Fibroblast of pulmonary artery (primary cell): ENCODE results near the gene POPDC2.

ENCODE experiments used
- DNase-seq: peaks from one replicate; pipeline ENCODE4 v3.0.0-alpha.2; 2010; ENCODE audit warnings: low read depth
- H3K4me3 ChIP-seq: replicated peaks from 2 replicates; pipeline ENCODE4 v1.5.1; 2011; ENCODE audit warnings: low read depth, mild to moderate bottlenecking, control low read depth, low read length, moderate library complexity
- CTCF ChIP-seq: IDR thresholded peaks from 2 replicates; pipeline ENCODE4 v1.5.1; 2011; ENCODE audit warnings: mild to moderate bottlenecking, control low read depth, low read length, inconsistent platforms; ENCODE audit errors: missing control alignments

Gene POPDC2

DNA sequence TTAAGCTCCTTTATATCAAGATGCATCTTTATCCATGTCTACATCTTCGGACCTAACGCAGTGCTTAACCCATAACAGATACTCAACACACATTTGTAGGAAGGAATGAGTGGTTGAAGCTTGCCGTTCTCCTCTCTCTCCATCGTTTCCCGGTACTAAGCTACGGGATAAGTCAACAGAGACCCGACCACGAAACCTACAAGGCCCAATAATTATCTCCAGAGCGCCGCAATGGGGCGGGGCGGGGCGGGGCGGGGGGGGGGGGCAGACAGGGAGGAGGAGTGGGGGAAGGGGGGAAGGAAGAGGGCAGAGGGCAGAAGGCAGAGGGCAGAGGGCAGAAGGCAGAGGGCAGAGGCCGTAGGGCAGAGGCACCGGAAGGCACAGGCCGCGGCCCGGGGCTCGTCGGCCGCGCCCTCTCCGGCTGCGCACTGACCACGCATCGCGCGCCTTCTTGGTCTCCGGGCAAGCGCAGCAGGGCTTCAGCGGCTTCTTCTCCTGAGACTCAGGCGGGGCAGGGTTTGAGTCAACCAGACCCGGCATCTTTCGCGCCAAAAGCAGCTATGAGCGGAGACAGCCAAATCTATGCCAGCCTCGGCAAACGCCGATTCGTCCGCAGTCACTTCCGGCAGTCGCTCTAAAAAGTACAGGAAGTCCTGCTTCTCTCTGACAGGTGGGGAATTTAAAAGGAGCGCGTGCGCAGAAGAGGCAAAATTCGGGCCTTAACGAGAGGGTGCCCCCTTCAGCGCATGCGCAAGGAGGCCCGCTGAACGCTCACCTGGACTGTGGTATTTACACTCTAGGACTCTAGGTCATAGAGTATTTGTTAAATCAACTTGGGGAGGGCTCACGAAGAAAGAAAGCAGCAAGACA is 16.6 kb upstream of the POPDC2 start, which contains the start of gene COX17:
COX17 (minus strand) TSS at position 636 of the 870 bp plus-strand sequence; CDS start at position 540, 96 bp downstream.
- DNase-seq = peak; percentile 97
- no peak for TF ChIP-seq CTCF
- peak within 1 kb of the TSS; percentile 71 for H3K4me3 ChIP-seq

DNA sequence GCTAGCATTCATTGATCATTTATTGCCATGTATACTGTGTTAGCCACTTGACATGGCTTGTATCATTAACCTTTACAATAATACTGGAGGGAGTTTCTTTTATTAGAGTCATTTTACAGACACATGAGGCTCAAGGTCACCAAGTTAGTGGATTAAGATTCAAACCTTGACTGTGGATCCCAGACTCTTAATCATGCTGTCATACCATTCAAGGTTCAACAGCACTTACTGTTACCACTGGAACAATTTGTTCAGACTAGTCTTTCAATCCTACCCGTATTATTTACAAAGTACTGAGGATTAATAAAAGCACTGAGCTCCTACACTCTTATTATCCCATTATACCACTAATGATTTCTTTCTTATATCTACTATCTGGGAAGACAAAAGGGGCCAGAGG is 15.6 kb upstream of the POPDC2 start:
- H3K4me3 ChIP-seq = peak overlapping the region; percentile 71
- no peak for DNase-seq
- TF ChIP-seq CTCF = no peak

- TF ChIP-seq CTCF = no peak
- no peak overlapping the region for H3K4me3 ChIP-seq
- no peak for DNase-seq
Observed at GRCh38 chr3:119675188-119675874, 14.9 kb upstream of the POPDC2 start.

- no peak for TF ChIP-seq CTCF
- H3K4me3 ChIP-seq = no peak overlapping the region
- DNase-seq = no peak
Observed at GRCh38 chr3:119673875-119674274, 13.5 kb upstream of the POPDC2 start.

- no peak for TF ChIP-seq CTCF
- DNase-seq = no peak
- no peak overlapping the region for H3K4me3 ChIP-seq
Observed at GRCh38 chr3:119672776-119673175, 12.4 kb upstream of the POPDC2 start.

- H3K4me3 ChIP-seq = no peak overlapping the region
- DNase-seq = peak; percentile 31
- no peak for TF ChIP-seq CTCF
Observed at GRCh38 chr3:119669906-119670570, 9.6 kb upstream of the POPDC2 start.
